Fibroblast of villous mesenchyme (primary cell): ENCODE results near the gene KRT75. TPM values are rescaled to one million over a fixed set of nuclear protein-coding genes. Genes with fewer than 3 reads are reported as not detected.
A peak's percentile ranks its signal among the peaks of the same experiment; 100 is the strongest.

Source experiments
- DNase-seq: peaks from one replicate; pipeline ENCODE4 v3.0.0-alpha.2; 2010; ENCODE audit warnings: low read depth
- H3K4me3 ChIP-seq: 2 replicates; pipeline ENCODE4 v1.5.1; 2011; ENCODE audit warnings: low read depth, mild to moderate bottlenecking, low read length
- CTCF ChIP-seq: IDR thresholded peaks from 2 replicates; pipeline ENCODE4 v1.5.1; 2012; ENCODE audit warnings: low read depth, mild to moderate bottlenecking, low read length; ENCODE audit not compliant: insufficient read depth
- total RNA-seq: library from RNA; depleted of rRNA; stranded (reverse); fragments of >200 nt; gene quantifications from 2 replicates; pipeline ENCODE4 v1.2.3, GENCODE V29; 2012

The KRT75 gene
- total RNA-seq, 1 donor, result not detected

DNA sequence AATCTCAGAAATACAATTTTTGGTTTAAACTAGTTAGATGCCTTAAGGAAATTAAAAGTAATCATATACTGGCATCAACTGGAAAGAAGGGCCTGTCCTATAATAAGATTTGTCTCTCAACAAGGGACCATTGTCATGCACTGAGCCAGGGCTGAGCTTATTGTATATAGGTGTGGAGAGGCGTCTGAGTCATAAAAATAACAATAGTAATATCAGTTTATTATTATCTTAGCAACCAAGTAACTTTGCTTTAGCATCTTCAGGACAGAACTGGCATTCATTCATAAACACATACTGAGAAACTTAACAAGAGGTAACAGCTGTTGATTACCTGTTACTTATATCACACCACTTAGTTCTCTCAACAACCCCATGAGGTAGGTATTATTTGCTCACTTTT, 7.1 kb downstream of the KRT75 start:
- no peak for TF ChIP-seq CTCF
- H3K4me3 ChIP-seq, result no peak overlapping the region
- DNase-seq, result no peak

DNA sequence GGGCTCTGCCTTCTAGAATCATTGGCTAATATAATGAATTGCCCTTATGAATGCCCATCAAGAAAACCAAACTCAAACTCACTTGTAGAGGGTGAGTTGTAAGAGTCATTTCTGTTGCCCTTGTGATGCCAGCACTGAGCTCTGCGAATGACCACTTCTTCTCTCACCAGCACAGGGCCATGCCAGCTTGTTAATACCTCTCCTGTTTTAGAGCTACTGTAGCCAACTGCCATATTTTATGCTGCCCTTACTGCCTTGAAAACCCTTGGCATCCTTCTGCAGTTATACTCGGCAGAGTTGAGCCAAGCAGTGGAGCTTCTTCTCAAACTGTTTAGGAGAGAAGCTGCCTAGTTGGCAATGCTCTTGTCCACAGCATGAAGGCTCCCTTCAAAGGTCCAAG, 8.1 kb downstream of the KRT75 start:
- TF ChIP-seq CTCF, result no peak
- no peak for DNase-seq
- H3K4me3 ChIP-seq, result no peak overlapping the region

DNA sequence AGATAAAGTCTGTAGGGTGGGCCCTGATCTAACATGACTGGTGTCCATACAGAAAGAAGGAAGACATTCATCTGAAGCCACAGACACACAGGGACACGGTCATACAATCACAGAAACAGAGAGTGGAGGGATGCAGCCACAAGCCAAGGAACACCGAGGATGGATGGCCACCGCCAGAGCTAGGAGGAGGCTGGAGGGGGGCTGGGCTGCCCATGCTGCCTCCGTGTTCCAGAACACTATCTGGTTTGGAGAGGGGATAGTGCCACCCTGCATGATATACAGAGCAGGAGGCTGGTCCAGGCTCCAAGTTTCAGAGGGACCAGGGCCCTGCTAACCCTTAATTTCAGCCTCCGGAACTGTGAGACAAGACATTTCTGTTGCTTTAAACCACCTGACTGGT, 8.7 kb downstream of the KRT75 start:
- TF ChIP-seq CTCF, result no peak
- no peak overlapping the region for H3K4me3 ChIP-seq
- DNase-seq, result no peak

DNA sequence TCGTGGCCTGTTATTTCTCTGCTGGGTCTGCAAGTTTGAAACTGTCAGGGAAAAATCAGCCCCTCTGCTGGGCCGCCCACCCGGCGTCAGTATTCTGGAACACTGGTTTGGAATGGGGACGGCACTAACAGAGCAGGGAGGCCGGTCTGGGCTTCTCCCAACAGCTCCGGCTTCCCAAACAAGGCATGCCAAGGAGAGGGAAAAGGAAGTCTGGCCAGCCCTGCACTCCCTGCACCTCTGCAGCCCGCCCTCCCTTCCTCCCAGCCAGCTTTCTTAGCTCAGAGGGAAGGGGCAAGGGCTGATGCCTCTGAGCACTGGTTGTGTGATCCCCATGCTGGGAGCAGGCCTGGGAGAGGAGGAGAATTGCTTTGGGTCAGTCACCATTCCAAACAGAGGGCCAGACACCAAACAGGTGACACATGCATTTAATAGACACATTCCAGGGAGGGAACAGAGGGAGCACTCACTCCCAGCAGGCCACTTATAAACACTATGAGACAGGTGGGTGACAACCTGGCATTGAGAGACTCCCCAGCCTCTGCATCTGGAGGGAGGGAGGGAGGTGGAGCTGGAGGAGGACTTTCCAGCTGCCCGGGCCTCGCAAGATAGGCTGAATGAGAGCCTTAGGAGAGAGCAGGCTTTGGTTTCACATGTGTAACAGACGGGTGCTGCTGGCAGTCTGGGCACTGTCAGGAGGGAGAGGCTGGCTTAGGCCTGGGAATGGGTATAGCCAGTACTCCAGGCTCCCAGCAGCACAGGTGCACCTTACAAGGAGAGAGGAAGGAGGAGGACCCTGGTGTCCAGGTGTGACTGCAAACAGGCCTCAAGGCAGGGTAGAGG, 10.3 kb downstream of the KRT75 start:
- no peak overlapping the region for H3K4me3 ChIP-seq
- TF ChIP-seq CTCF, result no peak
- no peak for DNase-seq

DNA sequence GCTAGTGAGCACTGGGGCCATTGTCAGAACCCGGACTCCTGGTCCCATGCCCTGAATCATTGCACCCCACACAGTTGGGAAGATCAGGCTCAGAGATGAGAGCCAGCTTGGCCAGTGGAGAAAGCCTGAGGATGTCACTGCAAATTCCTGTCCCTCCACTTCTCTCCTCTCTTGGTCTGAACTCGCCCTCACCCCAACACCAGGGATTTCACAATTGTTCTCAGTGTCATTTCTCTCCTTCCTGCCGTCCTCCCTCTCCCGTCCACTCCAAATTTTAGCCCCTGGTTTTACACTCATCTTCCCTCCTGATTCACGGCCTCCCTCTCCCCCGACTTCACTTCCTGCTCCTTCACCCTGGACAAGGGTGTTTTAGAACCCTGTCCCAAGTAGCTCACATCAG, 11.1 kb downstream of the KRT75 start:
- TF ChIP-seq CTCF, result no peak
- DNase-seq, result peak; percentile 18
- H3K4me3 ChIP-seq, result no peak overlapping the region

DNA sequence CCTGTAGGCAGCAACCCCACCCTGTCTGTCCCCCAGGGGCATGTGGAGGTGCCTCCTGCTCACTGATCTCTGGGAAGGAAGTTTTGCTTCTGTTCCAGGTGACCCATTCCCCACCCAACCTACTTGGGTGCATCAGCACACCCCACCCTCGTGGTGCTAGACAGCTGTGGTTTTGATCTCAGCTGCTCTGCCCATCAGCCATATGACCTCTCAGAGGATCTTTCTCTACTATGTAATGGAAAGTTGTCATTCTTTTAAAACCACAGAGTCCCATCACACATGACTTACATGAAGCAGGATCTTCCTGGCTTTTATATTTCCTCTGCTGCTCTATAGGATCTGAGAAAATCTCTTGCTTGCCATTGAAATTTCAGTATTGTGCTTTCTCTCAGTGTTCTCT, 14.5 kb downstream of the KRT75 start:
- no peak overlapping the region for H3K4me3 ChIP-seq
- no peak for TF ChIP-seq CTCF
- peak; percentile 42 for DNase-seq
